Measurements from ENCODE around the gene LRRN4CL.
"Not testable (repeated sequence)": the region's sequence is repeated elsewhere in the genome, so short reads cannot be mapped to it uniquely, and the experiment has no call there.

LRRN4CL gene

GRCh38 chr11:62676698-62677097 is 12.6 kb downstream of the LRRN4CL start:
- Histone ChIP-seq H2BK15ac (ENCODE audit: low read length) (no peak overlapping the region), H2AK5ac (ENCODE audit: low read depth, low read length) (no peak overlapping the region), H3K4me1 (ENCODE audit: control insufficient read depth in 2 of 2, insufficient read depth in 1 of 2, low read depth in 1 of 2, low read length in 2 of 2) (peaks cover 4 to 11% of the 10 kb centered on the region in 2 donors), H3K9me3 (replicated peaks in 1 of 2; ENCODE audit: control insufficient read depth in 2 of 2, insufficient read depth in 1 of 2, low read depth in 1 of 2, low read length in 2 of 2) (no peaks in the 10 kb centered on the region), H2BK12ac (ENCODE audit: low read length) (no peak overlapping the region), H3K27ac (replicated peaks; ENCODE audit: low read length) (no peak overlapping the region), H4K91ac (ENCODE audit: low read depth, low read length, poor library complexity) (peak overlapping the region; percentile 64), H3K4me3 (ENCODE audit: low read length in 2 of 2) (no peak overlapping the region), H3K4me2 (ENCODE audit: insufficient read depth, low read length, poor library complexity, severe bottlenecking) (no peak overlapping the region), H3K79me1 (ENCODE audit: low read depth, low read length) (peaks cover 9% of the 10 kb centered on the region), H2BK120ac (ENCODE audit: low read depth, low read length) (no peak overlapping the region), H3K4ac (ENCODE audit: low read length) (no peak overlapping the region), H3K14ac (ENCODE audit: low read length) (no peak overlapping the region), H3K9ac (ENCODE audit: low read depth, low read length, poor library complexity) (no peak overlapping the region), H2BK5ac (ENCODE audit: low read length) (no peak overlapping the region), H3K36me3 (replicated peaks in 1 of 2; ENCODE audit: control insufficient read depth in 2 of 2, insufficient read depth in 2 of 2, low read length in 2 of 2) (peaks cover 18 to 50% of the 10 kb centered on the region in 2 donors), H4K8ac (ENCODE audit: low read depth, low read length) (no peak overlapping the region), H3K23ac (ENCODE audit: low read depth, low read length, poor library complexity) (no peak overlapping the region), H3K18ac (ENCODE audit: low read length) (no peak overlapping the region), H2AFZ (ENCODE audit: low read length) (no peak overlapping the region), H3K27me3 (ENCODE audit: control insufficient read depth in 3 of 3, insufficient read depth in 3 of 3, low read depth in 1 of 3, low read length in 3 of 3) (no peaks in the 10 kb centered on the region)
- no CpG with 5 or more reads among the region's 6 CpGs for WGBS, 2 donors (ENCODE audit: extremely low coverage in 2 of 2, insufficient read length in 2 of 2, insufficient replicate concordance in 1 of 2)
- DNase-seq (ENCODE audit: low spot score), result no peak

GRCh38 chr11:62675415-62675814 is 13.9 kb downstream of the LRRN4CL start:
- Histone ChIP-seq H3K4me1 (ENCODE audit: control insufficient read depth in 2 of 2, insufficient read depth in 1 of 2, low read depth in 1 of 2, low read length in 2 of 2) (peaks cover 4 to 11% of the 10 kb centered on the region in 2 donors), H3K36me3 (replicated peaks in 1 of 2; ENCODE audit: control insufficient read depth in 2 of 2, insufficient read depth in 2 of 2, low read length in 2 of 2) (peaks cover 18 to 50% of the 10 kb centered on the region in 2 donors)
- H2AK5ac ChIP-seq (ENCODE audit: low read depth, low read length); H3K27ac ChIP-seq (replicated peaks; ENCODE audit: low read length); H3K4me3 ChIP-seq (ENCODE audit: low read length in 2 of 2); H3K4ac ChIP-seq (ENCODE audit: low read length); DNase-seq (ENCODE audit: low spot score); H3K23ac ChIP-seq (ENCODE audit: low read depth, low read length, poor library complexity); H3K9me3 ChIP-seq (replicated peaks in 1 of 2; ENCODE audit: control insufficient read depth in 2 of 2, insufficient read depth in 1 of 2, low read depth in 1 of 2, low read length in 2 of 2); H2BK5ac ChIP-seq (ENCODE audit: low read length); H3K4me2 ChIP-seq (ENCODE audit: insufficient read depth, low read length, poor library complexity, severe bottlenecking); H4K8ac ChIP-seq (ENCODE audit: low read depth, low read length); H2BK120ac ChIP-seq (ENCODE audit: low read depth, low read length); H2AFZ ChIP-seq (ENCODE audit: low read length); H3K27me3 ChIP-seq (ENCODE audit: control insufficient read depth in 3 of 3, insufficient read depth in 3 of 3, low read depth in 1 of 3, low read length in 3 of 3); H3K18ac ChIP-seq (ENCODE audit: low read length); H3K79me1 ChIP-seq (ENCODE audit: low read depth, low read length); H2BK15ac ChIP-seq (ENCODE audit: low read length); H3K14ac ChIP-seq (ENCODE audit: low read length); H4K91ac ChIP-seq (ENCODE audit: low read depth, low read length, poor library complexity); H3K9ac ChIP-seq (ENCODE audit: low read depth, low read length, poor library complexity); H2BK12ac ChIP-seq (ENCODE audit: low read length): not testable (repeated sequence)
- WGBS, 2 donors (ENCODE audit: extremely low coverage in 2 of 2, insufficient read length in 2 of 2, insufficient replicate concordance in 1 of 2), result no CpG with 5 or more reads among the region's 10 CpGs

GRCh38 chr11:62673196-62673525 is 16.2 kb downstream of the LRRN4CL start:
- H2BK120ac ChIP-seq (ENCODE audit: low read depth, low read length), result no peak overlapping the region
- no CpG with 5 or more reads among the region's 2 CpGs for WGBS, 2 donors (ENCODE audit: extremely low coverage in 2 of 2, insufficient read length in 2 of 2, insufficient replicate concordance in 1 of 2)
- no peak overlapping the region for H2BK12ac ChIP-seq (ENCODE audit: low read length)
- H3K14ac ChIP-seq (ENCODE audit: low read length), result no peak overlapping the region
- no peak for DNase-seq (ENCODE audit: low spot score)
- H2BK15ac ChIP-seq (ENCODE audit: low read length), result no peak overlapping the region
- no peak overlapping the region for H3K4me3 ChIP-seq (ENCODE audit: low read length in 2 of 2)
- H4K91ac ChIP-seq (ENCODE audit: low read depth, low read length, poor library complexity), result no peak overlapping the region
- H3K27me3 ChIP-seq (ENCODE audit: control insufficient read depth in 3 of 3, insufficient read depth in 3 of 3, low read depth in 1 of 3, low read length in 3 of 3), result no peaks in the 10 kb centered on the region
- no peak overlapping the region for H2AFZ ChIP-seq (ENCODE audit: low read length)
- H3K9ac ChIP-seq (ENCODE audit: low read depth, low read length, poor library complexity), result no peak overlapping the region
- no peak overlapping the region for H3K4ac ChIP-seq (ENCODE audit: low read length)
- H2BK5ac ChIP-seq (ENCODE audit: low read length), result no peak overlapping the region
- peaks cover 1 to 9% of the 10 kb centered on the region in 2 donors for H3K4me1 ChIP-seq (ENCODE audit: control insufficient read depth in 2 of 2, insufficient read depth in 1 of 2, low read depth in 1 of 2, low read length in 2 of 2)
- peaks cover 18 to 49% of the 10 kb centered on the region in 2 donors for H3K36me3 ChIP-seq (replicated peaks in 1 of 2; ENCODE audit: control insufficient read depth in 2 of 2, insufficient read depth in 2 of 2, low read length in 2 of 2)
- H3K79me1 ChIP-seq (ENCODE audit: low read depth, low read length), result peaks cover 4% of the 10 kb centered on the region
- H3K27ac ChIP-seq (replicated peaks; ENCODE audit: low read length), result no peak overlapping the region
- no peak overlapping the region for H3K4me2 ChIP-seq (ENCODE audit: insufficient read depth, low read length, poor library complexity, severe bottlenecking)
- no peak overlapping the region for H2AK5ac ChIP-seq (ENCODE audit: low read depth, low read length)
- no peak overlapping the region for H3K23ac ChIP-seq (ENCODE audit: low read depth, low read length, poor library complexity)
- H3K9me3 ChIP-seq (replicated peaks in 1 of 2; ENCODE audit: control insufficient read depth in 2 of 2, insufficient read depth in 1 of 2, low read depth in 1 of 2, low read length in 2 of 2), result no peaks in the 10 kb centered on the region
- no peak overlapping the region for H3K18ac ChIP-seq (ENCODE audit: low read length)
- no peak overlapping the region for H4K8ac ChIP-seq (ENCODE audit: low read depth, low read length)

GRCh38 chr11:62671608-62672389 is 17.5 kb downstream of the LRRN4CL start, which contains the start of the genes LBHD1 and UQCC3:
TSS of gene LBHD1 (minus strand) at chr11:62672267. CDS start at chr11:62670031, 2,236 bp downstream.
TSS of gene UQCC3 (plus strand) at chr11:62671673. CDS start at chr11:62671746, 73 bp downstream.
- Histone ChIP-seq H4K8ac (ENCODE audit: low read depth, low read length) (no peak within 1 kb of the TSS), H3K79me1 (ENCODE audit: low read depth, low read length) (peaks cover 4% of the 10 kb centered on the region), H2AK5ac (ENCODE audit: low read depth, low read length) (peak within 1 kb of the TSS; percentile 38), H3K4me1 (ENCODE audit: control insufficient read depth in 2 of 2, insufficient read depth in 1 of 2, low read depth in 1 of 2, low read length in 2 of 2) (peaks cover 0 to 4% of the 10 kb centered on the region in 2 donors), H2AFZ (ENCODE audit: low read length) (peak within 1 kb of the TSS; percentile 91), H3K4ac (ENCODE audit: low read length) (no peak within 1 kb of the TSS), H3K9me3 (replicated peaks in 1 of 2; ENCODE audit: control insufficient read depth in 2 of 2, insufficient read depth in 1 of 2, low read depth in 1 of 2, low read length in 2 of 2) (no peaks in the 10 kb centered on the region), H2BK15ac (ENCODE audit: low read length) (peak within 1 kb of the TSS; percentile 46), H3K23ac (ENCODE audit: low read depth, low read length, poor library complexity) (peak within 1 kb of the TSS; percentile 50), H4K91ac (ENCODE audit: low read depth, low read length, poor library complexity) (no peak within 1 kb of the TSS), H3K36me3 (replicated peaks in 1 of 2; ENCODE audit: control insufficient read depth in 2 of 2, insufficient read depth in 2 of 2, low read length in 2 of 2) (peaks cover 15 to 48% of the 10 kb centered on the region in 2 donors), H3K27me3 (ENCODE audit: control insufficient read depth in 3 of 3, insufficient read depth in 3 of 3, low read depth in 1 of 3, low read length in 3 of 3) (no peaks in the 10 kb centered on the region), H3K18ac (ENCODE audit: low read length) (peak within 1 kb of the TSS; percentile 95), H2BK5ac (ENCODE audit: low read length) (no peak within 1 kb of the TSS), H2BK120ac (ENCODE audit: low read depth, low read length) (peak within 1 kb of the TSS; percentile 63), H3K9ac (ENCODE audit: low read depth, low read length, poor library complexity) (peak within 1 kb of the TSS; percentile 99), H3K14ac (ENCODE audit: low read length) (peak within 1 kb of the TSS; percentile 77), H3K4me2 (ENCODE audit: insufficient read depth, low read length, poor library complexity, severe bottlenecking) (peak within 1 kb of the TSS; percentile 94), H3K4me3 (ENCODE audit: low read length in 2 of 2) (peak within 1 kb of the TSS; percentile 84 to 96), H2BK12ac (ENCODE audit: low read length) (no peak within 1 kb of the TSS), H3K27ac (replicated peaks; ENCODE audit: low read length) (peak within 1 kb of the TSS; percentile 89)
- peak; percentile 89 for DNase-seq (ENCODE audit: low spot score)
- WGBS, 2 donors (ENCODE audit: extremely low coverage in 2 of 2, insufficient read length in 2 of 2, insufficient replicate concordance in 1 of 2), result no CpG with 5 or more reads among the region's 59 CpGs
